Fibroblast of villous mesenchyme (primary cell): ENCODE measurements around the gene SPATA20. TPM values are rescaled to one million over a fixed set of nuclear protein-coding genes. Genes with fewer than 3 reads are reported as not detected.

ENCODE experiments used
- DNase-seq: peaks from one replicate; pipeline ENCODE4 v3.0.0-alpha.2; 2010; ENCODE audit warnings: low read depth
- H3K4me3 ChIP-seq: 2 replicates; pipeline ENCODE4 v1.5.1; 2011; ENCODE audit warnings: low read depth, mild to moderate bottlenecking, low read length
- CTCF ChIP-seq: IDR thresholded peaks from 2 replicates; pipeline ENCODE4 v1.5.1; 2012; ENCODE audit warnings: low read depth, mild to moderate bottlenecking, low read length; ENCODE audit not compliant: insufficient read depth
- total RNA-seq: library from RNA; depleted of rRNA; stranded (reverse); fragments of >200 nt; gene quantifications from 2 replicates; pipeline ENCODE4 v1.2.3, GENCODE V29; 2012

The SPATA20 gene
- 102 and 109 TPM in 2 replicates for total RNA-seq

DNA sequence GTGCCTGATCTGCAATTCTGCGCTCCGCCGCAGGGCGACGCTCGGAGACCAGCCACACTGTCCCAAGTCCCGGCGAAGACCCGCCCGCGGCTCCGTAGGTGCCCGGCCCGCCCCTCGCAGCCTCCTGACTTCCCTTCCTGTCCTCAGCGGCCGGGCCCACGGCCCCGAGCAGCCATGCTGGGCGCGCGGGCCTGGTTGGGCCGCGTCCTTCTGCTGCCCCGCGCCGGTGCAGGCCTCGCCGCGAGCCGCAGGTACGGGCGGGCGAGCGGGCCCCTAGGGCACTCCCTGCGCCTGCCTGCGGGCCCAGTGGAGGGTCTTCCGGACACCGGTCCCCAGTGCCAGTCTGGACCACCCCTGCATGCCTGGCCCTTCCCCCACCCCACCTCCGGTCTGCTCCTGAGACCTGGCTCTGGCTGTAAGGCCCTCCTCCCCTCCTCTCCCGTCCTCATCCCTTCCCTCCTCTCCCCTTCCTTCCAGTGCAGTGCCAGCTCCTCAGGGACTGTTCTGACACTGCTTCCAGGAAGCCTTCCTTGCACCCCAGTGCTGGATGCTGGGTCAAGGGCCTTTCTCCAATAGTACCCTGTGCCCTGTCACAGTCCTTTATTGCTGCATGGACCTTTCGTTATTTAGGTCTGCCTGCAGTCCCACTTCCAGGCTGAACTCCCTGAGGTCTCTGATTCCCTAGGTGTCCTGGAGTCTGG lies at the start of gene SPATA20:
SPATA20 (plus strand) TSS at position 140 of the 701 bp plus-strand sequence; CDS start at position 175, 35 bp downstream.
- DNase-seq, result peak; percentile 92
- peak; percentile 95 for TF ChIP-seq CTCF
- H3K4me3 ChIP-seq, result peak within 1 kb of the TSS; percentile 73

- TF ChIP-seq CTCF, result no peak
- no peak for DNase-seq
- no peak overlapping the region for H3K4me3 ChIP-seq
Observed at GRCh38 chr17:50498021-50498874, 48.7 kb upstream of the SPATA20 start.

DNA sequence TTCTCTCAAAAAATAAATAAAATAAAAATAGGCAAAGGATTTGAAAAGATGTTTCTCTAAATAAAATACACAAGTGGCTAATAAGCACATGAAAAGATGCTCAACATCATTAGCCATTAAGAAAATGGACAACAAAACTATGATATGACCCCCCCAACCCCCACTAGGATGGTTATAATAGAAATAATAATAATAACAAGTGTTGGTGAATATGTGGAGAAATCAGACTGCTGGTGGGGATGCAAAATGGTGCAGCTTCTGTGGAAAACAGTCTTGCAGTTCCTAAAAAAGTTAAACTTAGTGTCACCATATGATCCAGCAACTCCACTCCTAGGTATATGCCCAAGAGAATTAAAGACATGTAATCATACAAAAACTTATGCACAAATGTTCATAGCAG lies 47.7 kb upstream of the SPATA20 start:
- no peak for DNase-seq
- no peak for TF ChIP-seq CTCF
- H3K4me3 ChIP-seq, result no peak overlapping the region

GRCh38 chr17:50499721-50500120 lies 47.3 kb upstream of the SPATA20 start:
- TF ChIP-seq CTCF, result no peak
- peak; percentile 18 for DNase-seq
- no peak overlapping the region for H3K4me3 ChIP-seq

DNA sequence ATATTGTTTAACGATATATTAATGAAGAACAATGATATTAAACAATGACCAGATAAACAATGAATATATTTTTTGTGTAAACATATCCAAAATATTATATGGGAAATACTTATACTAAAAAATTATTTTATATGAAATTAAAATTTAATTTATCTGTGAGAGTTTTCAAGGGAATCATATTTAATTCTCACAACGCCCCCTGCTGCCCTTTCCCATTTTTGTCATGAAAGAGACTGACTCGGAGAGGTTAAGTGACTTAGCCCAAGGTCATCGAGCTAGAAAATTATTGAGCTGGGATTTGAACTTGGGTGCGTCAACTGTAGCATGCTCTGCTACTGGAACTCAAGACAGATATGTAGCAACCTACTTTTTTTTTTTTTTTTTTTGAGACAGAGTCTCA lies 45.9 kb upstream of the SPATA20 start:
- H3K4me3 ChIP-seq, result no peak overlapping the region
- TF ChIP-seq CTCF, result peak; percentile 46
- DNase-seq, result peak; percentile 39

GRCh38 chr17:50502301-50502990 lies 44.5 kb upstream of the SPATA20 start:
- H3K4me3 ChIP-seq, result no peak overlapping the region
- no peak for TF ChIP-seq CTCF
- no peak for DNase-seq
